Cardiac muscle cell (in vitro differentiated cells and primary cell): Measurements from ENCODE around the gene SART1. TPM values are rescaled to one million over a fixed set of nuclear protein-coding genes. Genes with fewer than 3 reads are reported as not detected.
"Not testable (repeated sequence)": the region's sequence is repeated elsewhere in the genome, so short reads cannot be mapped to it uniquely, and the experiment has no call there.

ENCODE experiments used
- DNase-seq, 2 donors: peaks; one replicate each; pipeline versions ENCODE4 v3.0.0 to v3.0.0-alpha.2; 2010 to 2017; ENCODE audit warnings: low read depth in 1 of 2, low spot score in 1 of 2
- H3K27ac ChIP-seq: fragments of 200-600 bp; sonication (generic); 2 replicates; pipeline ENCODE4 v1.5.1; 2016
- H3K27me3 ChIP-seq: fragments of 200-600 bp; sonication (generic); 2 replicates; pipeline ENCODE4 v1.6.0; 2016; ENCODE audit warnings: control low read depth
- H3K36me3 ChIP-seq: fragments of 200-600 bp; sonication (generic); 2 replicates; pipeline ENCODE4 v1.5.1; 2016; ENCODE audit warnings: control low read depth
- H3K4me1 ChIP-seq: fragments of 200-600 bp; sonication (generic); 2 replicates; pipeline ENCODE4 v1.8.1; 2017; ENCODE audit warnings: low read depth, mild to moderate bottlenecking, mixed run types
- H3K4me3 ChIP-seq: fragments of 200-600 bp; sonication (generic); 2 replicates; pipeline ENCODE4 v1.5.1; 2016; ENCODE audit warnings: mild to moderate bottlenecking
- H3K9me3 ChIP-seq: fragments of 200-600 bp; sonication (generic); 2 replicates; pipeline ENCODE4 v1.5.1; 2017; ENCODE audit warnings: low read depth, mild to moderate bottlenecking, control low read depth
- CTCF ChIP-seq: IDR thresholded peaks from 2 replicates; pipeline ENCODE4 v1.5.1; 2012; ENCODE audit warnings: low read depth, mild to moderate bottlenecking, low read length
- polyA plus RNA-seq: library from polyadenylated mRNA; unstranded; fragments of >200 nt; fragmentation: Nextera tagmentation; extraction: Ambion mirVana; gene quantifications from 2 replicates; pipeline ENCODE4 v1.2.1, GENCODE V29; 2016
- total RNA-seq: library from RNA; depleted of rRNA; stranded (reverse); fragments of >200 nt; gene quantifications from 2 replicates; pipeline ENCODE4 v1.2.3, GENCODE V29; 2016

Gene SART1
- total and polyA plus RNA-seq, 2 experiments from 2014 or later, result 51.6 to 55.7 TPM

GRCh38 chr11:66006134-66006890 lies 44.8 kb downstream of the SART1 start:
- DNase-seq, result no peak
- Histone ChIP-seq H3K4me1 (no peaks in the 10 kb centered on the region), H3K36me3 (peaks cover 3% of the 10 kb centered on the region), H3K27me3 (peaks cover 11% of the 10 kb centered on the region), H3K27ac (no peak overlapping the region), H3K4me3 (no peak overlapping the region), H3K9me3 (no peaks in the 10 kb centered on the region)
- TF ChIP-seq CTCF, result no peak

GRCh38 chr11:66006891-66007176 lies 45.3 kb downstream of the SART1 start:
- Histone ChIP-seq H3K27ac (no peak overlapping the region), H3K36me3 (peaks cover 3% of the 10 kb centered on the region), H3K9me3 (no peaks in the 10 kb centered on the region), H3K27me3 (peaks cover 16% of the 10 kb centered on the region), H3K4me1 (no peaks in the 10 kb centered on the region), H3K4me3 (no peak overlapping the region)
- no peak for TF ChIP-seq CTCF
- no peak for DNase-seq

- peaks cover 20% of the 10 kb centered on the region for H3K27me3 ChIP-seq
- peak in 1 of 2 donors; percentile 18 for DNase-seq
- H3K4me1 ChIP-seq, result no peaks in the 10 kb centered on the region
- H3K9me3 ChIP-seq, result no peaks in the 10 kb centered on the region
- H3K27ac ChIP-seq, result no peak overlapping the region
- H3K4me3 ChIP-seq, result no peak overlapping the region
- no peak for TF ChIP-seq CTCF
- H3K36me3 ChIP-seq, result peaks cover 3% of the 10 kb centered on the region
These were observed 45.7 kb downstream of the SART1 start for GRCh38 chr11:66007201-66007634.

GRCh38 chr11:66008095-66008467 lies 46.5 kb downstream of the SART1 start:
- Histone ChIP-seq H3K27me3 (peaks cover 24% of the 10 kb centered on the region), H3K27ac (no peak overlapping the region), H3K9me3 (no peaks in the 10 kb centered on the region), H3K4me3 (no peak overlapping the region), H3K4me1 (no peaks in the 10 kb centered on the region), H3K36me3 (peaks cover 3% of the 10 kb centered on the region)
- TF ChIP-seq CTCF, result no peak
- DNase-seq, result no peak

- no peak overlapping the region for H3K27ac ChIP-seq
- no peaks in the 10 kb centered on the region for H3K4me1 ChIP-seq
- TF ChIP-seq CTCF, result no peak
- H3K9me3 ChIP-seq, result no peaks in the 10 kb centered on the region
- no peak overlapping the region for H3K4me3 ChIP-seq
- H3K27me3 ChIP-seq, result peaks cover 24% of the 10 kb centered on the region
- no peak for DNase-seq
- H3K36me3 ChIP-seq, result peaks cover 3% of the 10 kb centered on the region
These were observed 47.1 kb downstream of the SART1 start for GRCh38 chr11:66008468-66009101.

GRCh38 chr11:66010036-66010435 lies 48.5 kb downstream of the SART1 start:
- DNase-seq, H3K9me3 ChIP-seq, H3K36me3 ChIP-seq, H3K4me1 ChIP-seq, H3K4me3 ChIP-seq, H3K27ac ChIP-seq: not testable (repeated sequence)
- H3K27me3 ChIP-seq, result peaks cover 24% of the 10 kb centered on the region
